ENCODE data around the gene IL12B. TPM values are rescaled to one million over a fixed set of nuclear protein-coding genes. Genes with fewer than 3 reads are reported as not detected.

IL12B gene
- total and polyA plus RNA-seq, 2 donors from 2014 or later, result not detected

DNA sequence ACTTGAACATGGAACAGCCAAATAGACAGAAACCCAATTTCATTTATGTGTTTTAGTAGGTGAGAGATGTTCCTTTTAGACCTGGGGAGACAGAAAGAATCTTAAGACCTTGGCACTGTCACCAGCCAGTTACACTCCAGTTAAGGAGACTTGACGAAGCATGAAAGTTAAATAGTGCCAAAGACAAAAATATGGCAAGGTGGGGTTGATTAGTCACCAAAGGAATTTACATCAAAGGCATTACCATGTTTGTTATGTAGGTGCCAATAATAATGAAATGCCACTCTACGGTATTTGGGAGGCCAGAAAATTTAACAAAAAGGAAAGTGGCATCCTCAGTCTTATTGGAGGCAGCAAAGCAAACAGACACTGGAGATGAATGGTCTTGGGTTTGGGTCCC is 9.2 kb upstream of the IL12B start:
- no peaks in the 10 kb centered on the region for H3K27me3 ChIP-seq (ENCODE audit: control insufficient read depth, insufficient read depth, low read length)

DNA sequence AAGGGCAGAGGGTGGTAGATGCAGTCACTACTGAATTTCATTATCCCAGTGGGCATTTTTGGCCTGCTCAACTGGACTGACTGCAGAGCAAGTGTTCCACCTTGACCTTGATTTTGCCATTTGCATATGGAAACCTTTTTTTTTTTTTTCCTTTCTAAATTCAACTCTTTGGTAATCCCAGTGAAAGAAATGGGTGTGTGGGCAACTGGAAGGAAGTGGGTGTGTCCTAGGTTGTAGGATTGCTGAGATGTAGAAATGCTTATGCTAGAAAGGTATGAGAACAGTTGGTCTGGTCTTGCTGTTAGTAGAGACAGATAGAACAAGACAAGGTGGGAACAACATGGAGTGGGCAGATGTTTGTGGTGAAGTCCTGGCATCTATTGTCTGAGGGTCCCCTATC is 7.8 kb upstream of the IL12B start:
- intact Hi-C loops (cut with DNase I), result no loop called here
- Histone ChIP-seq H3K9ac (ENCODE audit: low read length in 3 of 3) (no peak overlapping the region), H3K27me3 (ENCODE audit: control insufficient read depth, insufficient read depth, low read length) (no peaks in the 10 kb centered on the region), H3K36me3 (ENCODE audit: control insufficient read depth in 2 of 3, insufficient read depth in 3 of 3, low read length in 3 of 3) (no peaks in the 10 kb centered on the region), H3K9me3 (ENCODE audit: control insufficient read depth in 2 of 3, insufficient read depth in 1 of 3, low read length in 3 of 3) (no peaks in the 10 kb centered on the region), H3K27ac (ENCODE audit: low read depth in 2 of 2, low read length in 2 of 2) (no peak overlapping the region), H3K4me1 (ENCODE audit: control insufficient read depth in 2 of 3, insufficient read depth in 2 of 3, low read depth in 1 of 3, low read length in 3 of 3) (no peaks in the 10 kb centered on the region), H3K4me3 (ENCODE audit: low read length in 3 of 3) (no peak overlapping the region)
- no peak for TF ChIP-seq CTCF (IDR thresholded peaks at IDR 0.05; ENCODE audit: borderline replicate concordance, extremely low read depth, insufficient read depth)
- DNase-seq (no peak), FAIRE-seq (no peak)

More for the DNA sequence above, 9.2 kb upstream of the IL12B start:
- H3K9ac ChIP-seq (ENCODE audit: low read length in 3 of 3), result no peak overlapping the region
- H3K27ac ChIP-seq (ENCODE audit: low read depth in 2 of 2, low read length in 2 of 2), result no peak overlapping the region
- H3K36me3 ChIP-seq (ENCODE audit: control insufficient read depth in 2 of 3, insufficient read depth in 3 of 3, low read length in 3 of 3), result no peaks in the 10 kb centered on the region
- no peak for FAIRE-seq
- intact Hi-C loops (cut with DNase I), result no loop called here
- H3K4me3 ChIP-seq (ENCODE audit: low read length in 3 of 3), result no peak overlapping the region
- no peaks in the 10 kb centered on the region for H3K9me3 ChIP-seq (ENCODE audit: control insufficient read depth in 2 of 3, insufficient read depth in 1 of 3, low read length in 3 of 3)
- DNase-seq, result no peak
- TF ChIP-seq CTCF (IDR thresholded peaks at IDR 0.05; ENCODE audit: borderline replicate concordance, extremely low read depth, insufficient read depth), result no peak
- no peaks in the 10 kb centered on the region for H3K4me1 ChIP-seq (ENCODE audit: control insufficient read depth in 2 of 3, insufficient read depth in 2 of 3, low read depth in 1 of 3, low read length in 3 of 3)

DNA sequence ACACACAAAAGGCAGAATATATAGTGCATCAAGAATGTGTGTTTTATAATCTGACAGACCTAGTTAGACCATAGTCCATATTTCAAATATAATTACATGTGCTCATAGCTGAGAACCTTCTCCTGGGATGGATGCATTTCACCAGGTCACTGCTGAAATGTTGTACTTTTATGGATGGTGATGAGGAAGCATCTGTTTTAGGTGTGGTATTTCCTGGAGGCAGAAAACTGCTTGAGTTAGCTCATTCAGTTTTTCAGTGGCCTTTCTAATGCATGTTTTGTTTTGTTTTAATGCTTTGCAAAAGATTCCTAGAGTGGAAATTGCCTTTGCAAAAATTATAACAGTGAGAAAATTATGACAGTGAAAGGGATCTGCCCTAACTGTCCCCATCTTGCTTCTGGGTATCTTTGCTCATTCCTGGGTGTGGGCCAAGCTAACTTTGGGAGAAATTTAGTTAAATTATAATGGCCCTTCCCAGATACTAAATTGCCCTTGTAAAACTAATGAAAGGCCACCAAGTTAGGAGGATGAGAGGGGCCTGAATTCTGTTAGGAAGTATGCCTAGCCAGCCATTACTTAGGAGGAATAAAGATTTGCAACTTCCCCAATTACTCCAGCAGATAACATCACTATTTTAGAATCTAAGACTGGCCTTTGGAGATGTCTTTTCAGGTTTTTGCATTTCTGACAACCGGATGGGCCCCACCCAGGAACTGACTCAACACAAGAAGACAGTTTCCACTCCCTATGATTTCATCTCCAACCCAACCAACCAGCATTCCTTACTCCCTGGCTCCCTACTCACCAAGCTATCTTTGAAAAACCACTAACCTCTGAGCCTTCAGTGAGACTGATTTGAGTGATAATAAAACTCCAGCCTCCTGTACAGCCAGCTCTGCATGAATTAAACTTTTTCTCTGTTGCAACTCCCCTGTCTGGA is 7.0 kb upstream of the IL12B start:
- Histone ChIP-seq H3K9me3 (ENCODE audit: control insufficient read depth in 2 of 3, insufficient read depth in 1 of 3, low read length in 3 of 3) (no peaks in the 10 kb centered on the region), H3K27me3 (ENCODE audit: control insufficient read depth, insufficient read depth, low read length) (no peaks in the 10 kb centered on the region), H3K4me1 (ENCODE audit: control insufficient read depth in 2 of 3, insufficient read depth in 2 of 3, low read depth in 1 of 3, low read length in 3 of 3) (no peaks in the 10 kb centered on the region), H3K4me3 (ENCODE audit: low read length in 3 of 3) (no peak overlapping the region), H3K27ac (ENCODE audit: low read depth in 2 of 2, low read length in 2 of 2) (no peak overlapping the region), H3K9ac (ENCODE audit: low read length in 3 of 3) (no peak overlapping the region), H3K36me3 (ENCODE audit: control insufficient read depth in 2 of 3, insufficient read depth in 3 of 3, low read length in 3 of 3) (no peaks in the 10 kb centered on the region)
- no peak for FAIRE-seq
- no peak for DNase-seq
- intact Hi-C loops (cut with DNase I), result no loop called here
- no peak for TF ChIP-seq CTCF (IDR thresholded peaks at IDR 0.05; ENCODE audit: borderline replicate concordance, extremely low read depth, insufficient read depth)
